HUES64 (cell line): ENCODE measurements around the gene DENND1B.
"Not testable (repeated sequence)": the region's sequence is repeated elsewhere in the genome, so short reads cannot be mapped to it uniquely, and the experiment has no call there.

ENCODE experiments used
- H3K27ac ChIP-seq: 2 replicates; pipeline ENCODE4 v1.7.0; 2013; ENCODE audit warnings: low read depth, low read length, inconsistent platforms
- H3K27me3 ChIP-seq: 2 replicates; pipeline ENCODE4 v1.6.1; 2013; ENCODE audit warnings: mild to moderate bottlenecking, low read length; ENCODE audit not compliant: insufficient read depth
- H3K36me3 ChIP-seq: 2 replicates; pipeline ENCODE4 v1.6.1; 2013; ENCODE audit warnings: mild to moderate bottlenecking, low read length; ENCODE audit not compliant: insufficient read depth
- H3K4me1 ChIP-seq: 2 replicates; pipeline ENCODE4 v1.6.1; 2013; ENCODE audit warnings: mild to moderate bottlenecking, low read length, moderate library complexity; ENCODE audit not compliant: insufficient read depth
- H3K4me3 ChIP-seq: 2 replicates; pipeline ENCODE4 v1.5.1; 2013; ENCODE audit warnings: mild to moderate bottlenecking, low read length, moderate library complexity
- H3K9ac ChIP-seq: 2 replicates; pipeline ENCODE4 v1.6.1; 2013; ENCODE audit warnings: mild to moderate bottlenecking, low read depth, low read length
- H3K9me3 ChIP-seq: 2 replicates; pipeline ENCODE4 v1.6.1; 2013; ENCODE audit warnings: low read depth, low read length; ENCODE audit not compliant: insufficient read depth
- WGBS: fragments of 150-250, 120-280 bp; methylation state at CpG from one replicate; pipeline ENCODE4 v1.1.7; 2013; ENCODE audit warnings: missing lambda C conversion rate; 5-methylcytosine and 5-hydroxymethylcytosine counted together

The DENND1B gene

GRCh38 chr1:197768014-197768805 lies 7.1 kb downstream of the DENND1B start:
- H3K27ac ChIP-seq = no peak overlapping the region
- H3K4me3 ChIP-seq = no peak overlapping the region
- no peak overlapping the region for H3K9ac ChIP-seq
- H3K36me3 ChIP-seq = no peaks in the 10 kb centered on the region
- 66% methylated on average over 4 of the region's 4 CpGs for WGBS
- H3K27me3 ChIP-seq = 0 out of 2 replicates have a peak, but pooled peaks cover 2% of the 10 kb centered on the region
- H3K9me3 ChIP-seq = no peaks in the 10 kb centered on the region
- H3K4me1 ChIP-seq = no peaks in the 10 kb centered on the region

DNA sequence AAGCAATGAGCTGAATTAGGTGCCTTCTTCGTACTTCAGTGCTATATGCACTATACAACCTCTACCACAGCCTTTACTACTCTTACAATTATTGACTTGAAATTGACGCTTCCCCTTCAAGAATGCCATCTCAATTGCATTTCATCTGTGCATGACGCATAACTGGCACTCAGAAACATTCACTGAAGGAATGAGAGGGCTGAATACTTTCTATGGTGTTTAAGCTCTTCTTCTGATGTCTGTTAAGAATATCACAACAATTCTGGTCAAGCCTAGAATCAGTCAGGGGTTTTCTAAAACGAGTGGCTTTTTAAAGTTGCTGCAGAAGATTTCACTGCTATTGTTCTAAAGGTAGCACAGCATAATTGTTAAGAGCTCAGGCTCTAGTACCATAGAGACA lies 11.5 kb downstream of the DENND1B start:
- 66% methylated on average over 4 of the region's 4 CpGs for WGBS
- Histone ChIP-seq H3K9ac (no peak overlapping the region), H3K27me3 (no peaks in the 10 kb centered on the region), H3K4me3 (no peak overlapping the region), H3K27ac (no peak overlapping the region), H3K4me1 (no peaks in the 10 kb centered on the region), H3K36me3 (no peaks in the 10 kb centered on the region), H3K9me3 (no peaks in the 10 kb centered on the region)

- Histone ChIP-seq H3K4me1 (no peaks in the 10 kb centered on the region), H3K27ac (no peak overlapping the region), H3K27me3 (no peaks in the 10 kb centered on the region), H3K9me3 (no peaks in the 10 kb centered on the region), H3K4me3 (no peak overlapping the region), H3K9ac (no peak overlapping the region), H3K36me3 (no peaks in the 10 kb centered on the region)
These were observed 12.0 kb downstream of the DENND1B start for GRCh38 chr1:197763307-197763706.

- Histone ChIP-seq H3K27ac (no peak overlapping the region), H3K27me3 (no peaks in the 10 kb centered on the region), H3K9ac (no peak overlapping the region), H3K4me3 (no peak overlapping the region), H3K36me3 (no peaks in the 10 kb centered on the region), H3K9me3 (no peaks in the 10 kb centered on the region), H3K4me1 (no peaks in the 10 kb centered on the region)
- 93% methylated on average over 1 of the region's 2 CpGs for WGBS
These were observed 13.6 kb downstream of the DENND1B start for GRCh38 chr1:197761654-197762053.

- H3K9me3 ChIP-seq, H3K27ac ChIP-seq, H3K9ac ChIP-seq, H3K4me1 ChIP-seq, H3K4me3 ChIP-seq, H3K27me3 ChIP-seq, H3K36me3 ChIP-seq: not testable (repeated sequence)
- 87% methylated on average over 3 of the region's 4 CpGs for WGBS
These were observed 19.7 kb downstream of the DENND1B start for GRCh38 chr1:197755553-197755952.

DNA sequence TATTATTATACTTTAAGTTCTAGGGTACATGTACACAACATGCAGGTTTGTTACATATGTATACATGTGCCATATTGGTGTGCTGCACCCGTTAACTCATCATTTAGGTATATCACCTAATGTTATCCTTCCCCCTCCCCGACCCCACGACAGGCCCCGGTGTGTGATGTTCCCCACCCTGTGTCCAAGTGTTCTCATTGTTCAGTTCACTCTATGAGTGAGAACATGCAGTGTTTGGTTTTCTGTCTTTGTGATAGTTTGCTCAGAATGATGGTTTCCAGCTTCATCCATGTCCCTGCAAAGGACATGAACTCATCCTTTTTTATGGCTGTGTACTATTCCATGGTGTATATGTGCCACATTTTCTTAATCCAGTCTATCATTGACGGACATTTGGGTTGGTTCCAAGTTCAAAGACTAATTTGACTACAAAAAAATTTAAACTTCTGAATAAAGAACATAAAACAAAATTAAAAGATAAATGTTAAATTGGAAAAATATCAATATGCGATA lies 22.6 kb downstream of the DENND1B start:
- H3K4me3 ChIP-seq, H3K4me1 ChIP-seq, H3K27ac ChIP-seq, H3K9me3 ChIP-seq, H3K27me3 ChIP-seq, H3K9ac ChIP-seq, H3K36me3 ChIP-seq: not testable (repeated sequence)
- WGBS = 98% methylated on average over 4 of the region's 6 CpGs

GRCh38 chr1:197750366-197750765 lies 24.9 kb downstream of the DENND1B start:
- no peaks in the 10 kb centered on the region for H3K4me1 ChIP-seq
- H3K27ac ChIP-seq = no peak overlapping the region
- H3K27me3 ChIP-seq = no peaks in the 10 kb centered on the region
- no peaks in the 10 kb centered on the region for H3K9me3 ChIP-seq
- H3K9ac ChIP-seq = no peak overlapping the region
- H3K4me3 ChIP-seq = no peak overlapping the region
- no peaks in the 10 kb centered on the region for H3K36me3 ChIP-seq

DNA sequence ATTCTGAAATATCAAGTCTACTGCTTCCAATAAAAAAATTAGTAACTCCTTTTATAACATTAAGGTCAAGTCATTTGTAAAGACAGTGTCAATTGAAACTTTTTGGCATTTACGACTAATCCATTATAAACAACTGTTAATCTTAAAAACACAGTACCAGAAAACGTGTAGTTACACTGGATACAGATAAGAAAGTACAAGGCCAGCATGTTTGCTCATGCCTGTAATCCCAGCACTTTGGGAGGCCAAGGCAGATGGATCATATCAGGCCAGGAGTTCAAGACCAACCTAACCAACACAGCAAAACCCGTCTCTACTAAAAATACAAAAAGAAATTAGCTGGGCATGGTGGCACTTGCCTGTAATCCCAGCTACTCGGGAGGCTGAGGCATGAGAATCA lies 29.4 kb downstream of the DENND1B start:
- H3K27ac ChIP-seq = no peak overlapping the region
- 95% methylated on average over 4 of the region's 4 CpGs for WGBS
- H3K4me1 ChIP-seq = no peaks in the 10 kb centered on the region
- H3K9me3 ChIP-seq = no peaks in the 10 kb centered on the region
- no peaks in the 10 kb centered on the region for H3K36me3 ChIP-seq
- H3K27me3 ChIP-seq = no peaks in the 10 kb centered on the region
- no peak overlapping the region for H3K9ac ChIP-seq
- no peak overlapping the region for H3K4me3 ChIP-seq

DNA sequence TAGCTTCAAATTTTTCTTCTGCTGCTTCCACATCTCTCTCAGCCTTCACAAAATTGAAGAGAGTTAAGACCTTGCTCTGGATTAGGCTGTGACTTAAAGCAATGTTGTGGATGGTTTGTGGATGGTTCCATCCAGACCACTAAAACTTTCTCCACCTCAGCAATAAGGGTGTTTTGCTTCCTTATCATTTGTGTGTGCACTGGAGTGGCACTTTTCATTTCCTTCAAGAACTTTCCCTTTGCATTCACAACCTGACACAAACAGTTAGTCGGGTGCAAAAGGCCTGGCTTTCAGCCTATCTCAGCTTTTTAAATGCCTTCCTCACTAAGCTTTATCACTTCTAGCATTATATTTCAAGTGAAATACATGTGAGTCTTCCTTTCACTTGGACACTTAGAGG lies 30.3 kb downstream of the DENND1B start:
- Histone ChIP-seq H3K9me3 (no peaks in the 10 kb centered on the region), H3K4me3 (no peak overlapping the region), H3K27me3 (no peaks in the 10 kb centered on the region), H3K9ac (no peak overlapping the region), H3K36me3 (no peaks in the 10 kb centered on the region), H3K4me1 (no peaks in the 10 kb centered on the region), H3K27ac (no peak overlapping the region)
- WGBS = 100% methylated on average over 1 of the region's 1 CpG

DNA sequence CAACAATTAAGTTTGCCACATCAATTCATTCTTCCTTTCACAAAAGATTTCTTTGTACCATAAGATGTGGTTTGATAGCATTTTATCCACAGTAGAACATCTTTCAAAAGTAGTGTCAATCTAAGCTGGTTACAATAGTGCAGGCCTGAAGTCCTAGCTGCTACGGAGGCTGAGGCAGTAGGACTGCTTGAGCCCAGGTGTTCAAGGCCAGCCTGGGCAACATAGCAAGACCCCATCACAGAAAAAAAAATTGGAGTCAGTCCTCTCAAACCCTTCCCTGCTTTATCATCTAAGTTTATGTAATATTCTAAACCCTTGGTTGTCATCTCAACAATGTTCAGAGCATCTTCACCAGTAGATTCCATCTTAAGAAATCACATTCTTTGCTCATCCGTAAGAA lies 31.7 kb downstream of the DENND1B start:
- H3K36me3 ChIP-seq = no peaks in the 10 kb centered on the region
- H3K4me1 ChIP-seq = no peaks in the 10 kb centered on the region
- WGBS = 97% methylated on average over 2 of the region's 2 CpGs
- H3K27me3 ChIP-seq = no peaks in the 10 kb centered on the region
- H3K27ac ChIP-seq = no peak overlapping the region
- H3K9ac ChIP-seq = no peak overlapping the region
- no peak overlapping the region for H3K4me3 ChIP-seq
- H3K9me3 ChIP-seq = no peaks in the 10 kb centered on the region

DNA sequence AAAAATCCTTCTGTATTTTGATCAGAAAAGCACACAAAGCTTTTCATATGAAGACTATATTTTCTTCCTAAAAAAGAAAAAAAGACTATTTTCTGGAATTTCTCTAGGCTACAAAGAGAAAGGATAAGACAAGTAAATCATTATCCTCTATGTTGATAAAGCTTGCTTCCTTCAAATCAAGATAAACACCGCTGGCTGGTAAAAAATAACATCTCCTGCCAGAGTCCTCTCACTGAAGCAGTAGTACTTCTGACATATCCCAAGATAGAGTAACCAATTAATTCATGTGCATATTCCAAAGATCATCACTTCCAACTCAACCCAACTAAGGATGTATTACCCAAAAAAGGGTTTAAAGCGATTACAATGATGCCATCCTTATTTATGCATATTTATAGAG lies 34.3 kb downstream of the DENND1B start:
- Histone ChIP-seq H3K4me3 (no peak overlapping the region), H3K36me3 (no peaks in the 10 kb centered on the region)
- 93% methylated on average over 1 of the region's 2 CpGs for WGBS

DNA sequence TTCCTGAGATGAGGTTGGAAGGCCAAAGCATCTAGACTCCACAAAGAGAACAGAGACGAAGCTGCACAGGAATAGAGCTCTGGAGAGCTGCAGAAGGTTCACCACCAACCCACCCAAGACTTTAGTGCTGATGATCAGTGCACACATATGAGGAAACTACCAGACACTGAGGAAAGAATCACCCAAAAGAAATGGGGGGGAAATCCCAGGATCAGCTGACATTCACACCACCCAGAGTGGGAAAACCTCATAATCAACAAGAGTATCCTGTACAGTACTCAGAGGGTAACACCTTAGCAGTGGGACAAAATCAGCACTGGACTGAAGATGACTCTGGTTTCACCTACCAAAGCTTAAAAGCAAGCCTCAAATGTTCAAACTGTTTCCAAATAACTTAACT lies 36.4 kb downstream of the DENND1B start:
- Histone ChIP-seq H3K27ac (no peak overlapping the region), H3K36me3 (no peaks in the 10 kb centered on the region), H3K9me3 (no peaks in the 10 kb centered on the region), H3K9ac (no peak overlapping the region), H3K27me3 (no peaks in the 10 kb centered on the region), H3K4me1 (peaks cover 8% of the 10 kb centered on the region), H3K4me3 (no peak overlapping the region)
- WGBS = 0% methylated on average over 1 of the region's 1 CpG

More for the DNA sequence above, 34.3 kb downstream of the DENND1B start:
- Histone ChIP-seq H3K27me3 (no peaks in the 10 kb centered on the region), H3K9ac (no peak overlapping the region), H3K4me1 (peaks cover 6% of the 10 kb centered on the region; the same call in 1 of the 2 replicates), H3K27ac (no peak overlapping the region), H3K9me3 (no peaks in the 10 kb centered on the region)
